HFFc6 (cell line): Measurements from ENCODE around the gene TACC2. TPM values are rescaled to one million over a fixed set of nuclear protein-coding genes. Genes with fewer than 3 reads are reported as not detected.
A peak's percentile ranks its signal among the peaks of the same experiment; 100 is the strongest.
"Not testable (repeated sequence)": the region's sequence is repeated elsewhere in the genome, so short reads cannot be mapped to it uniquely, and the experiment has no call there.

Source experiments
- DNase-seq: peaks from one replicate; pipeline ENCODE4 v3.0.0-alpha.2; 2018
- H3K27ac Mint-ChIP-seq: 2 replicates; pipeline ENCODE4 v1.8.0; 2020; ENCODE audit warnings: mild to moderate bottlenecking, mixed read lengths
- H3K27me3 Mint-ChIP-seq: 2 replicates; pipeline ENCODE4 v1.8.0; 2021; ENCODE audit warnings: mild to moderate bottlenecking, moderate library complexity, mixed read lengths; ENCODE audit not compliant: insufficient read depth
- H3K36me3 Mint-ChIP-seq: 2 replicates; pipeline ENCODE4 v1.8.0; 2021; ENCODE audit warnings: low read depth, mixed read lengths
- H3K4me1 Mint-ChIP-seq: 2 replicates; pipeline ENCODE4 v1.8.0; 2020; ENCODE audit warnings: low read depth, mixed read lengths
- H3K4me3 Mint-ChIP-seq: 2 replicates; pipeline ENCODE4 v1.8.0; 2020; ENCODE audit warnings: mild to moderate bottlenecking, moderate library complexity, mixed read lengths
- H3K9me3 Mint-ChIP-seq: 2 replicates; pipeline ENCODE4 v1.8.0; 2020; ENCODE audit warnings: mild to moderate bottlenecking, mixed read lengths
- CTCF ChIP-seq: fragments of 200-600 bp; sonication (generic); IDR thresholded peaks from 2 replicates; pipeline ENCODE4 v1.5.0; 2021; ENCODE audit warnings: antibody characterized with exemption, mild to moderate bottlenecking
- total RNA-seq, 6 experiments: library from RNA; stranded (reverse); fragmentation: NEBNext Ultra II Directional; extraction: Animal tissue kit (Norgen Biotek cat#: 25700); gene quantifications; 2 replicates in 1 of 6; 3 replicates in 5 of 6; pipeline ENCODE4 v1.2.3, GENCODE V29; 2021

Gene TACC2
- total RNA-seq, 6 experiments from 2014 or later = 15.9 to 19.5 (median 17.5) TPM

GRCh38 chr10:122021379-122021778 lies 32.4 kb downstream of the TACC2 start:
- Mint-ChIP-seq H3K4me3 (peak overlapping the region; percentile 82), H3K36me3 (no peaks in the 10 kb centered on the region), H3K9me3 (no peaks in the 10 kb centered on the region), H3K27me3 (peaks cover 40% of the 10 kb centered on the region), H3K4me1 (peaks cover 22% of the 10 kb centered on the region), H3K27ac (no peak overlapping the region)
- no peak for DNase-seq
- no peak for TF ChIP-seq CTCF

- DNase-seq = no peak
- no peaks in the 10 kb centered on the region for H3K36me3 Mint-ChIP-seq
- peaks cover 22% of the 10 kb centered on the region for H3K4me1 Mint-ChIP-seq
- H3K9me3 Mint-ChIP-seq = no peaks in the 10 kb centered on the region
- H3K4me3 Mint-ChIP-seq = peak overlapping the region; percentile 82
- peaks cover 37% of the 10 kb centered on the region for H3K27me3 Mint-ChIP-seq
- H3K27ac Mint-ChIP-seq = no peak overlapping the region
- TF ChIP-seq CTCF = no peak
These were observed 32.9 kb downstream of the TACC2 start for GRCh38 chr10:122021828-122022227.

GRCh38 chr10:122022276-122022675 lies 33.3 kb downstream of the TACC2 start:
- no peaks in the 10 kb centered on the region for H3K36me3 Mint-ChIP-seq
- H3K27ac Mint-ChIP-seq = no peak overlapping the region
- peaks cover 22% of the 10 kb centered on the region for H3K4me1 Mint-ChIP-seq
- peaks cover 33% of the 10 kb centered on the region for H3K27me3 Mint-ChIP-seq
- TF ChIP-seq CTCF = no peak
- no peaks in the 10 kb centered on the region for H3K9me3 Mint-ChIP-seq
- no peak overlapping the region for H3K4me3 Mint-ChIP-seq
- DNase-seq = no peak

GRCh38 chr10:122023257-122023656 lies 34.3 kb downstream of the TACC2 start:
- not testable (repeated sequence) for H3K9me3 Mint-ChIP-seq, DNase-seq, H3K36me3 Mint-ChIP-seq, H3K27ac Mint-ChIP-seq, H3K4me3 Mint-ChIP-seq
- peaks cover 29% of the 10 kb centered on the region for H3K27me3 Mint-ChIP-seq
- peaks cover 20% of the 10 kb centered on the region for H3K4me1 Mint-ChIP-seq

- Mint-ChIP-seq H3K4me3 (no peak overlapping the region), H3K27me3 (peaks cover 9% of the 10 kb centered on the region), H3K4me1 (peaks cover 7% of the 10 kb centered on the region), H3K9me3 (no peaks in the 10 kb centered on the region), H3K27ac (no peak overlapping the region), H3K36me3 (no peaks in the 10 kb centered on the region; the same call in 1 of the 2 replicates)
- no peak for DNase-seq
- TF ChIP-seq CTCF = no peak; the same call in 1 of the 2 replicates
These were observed 40.7 kb downstream of the TACC2 start for GRCh38 chr10:122029499-122030199.

GRCh38 chr10:122030200-122030552 lies 41.2 kb downstream of the TACC2 start:
- TF ChIP-seq CTCF = 0 out of 2 replicates have a peak, but pooled peaks have one; percentile 2
- peaks cover 7% of the 10 kb centered on the region for H3K4me1 Mint-ChIP-seq
- no peaks in the 10 kb centered on the region; the same call in 1 of the 2 replicates for H3K36me3 Mint-ChIP-seq

More at GRCh38 chr10:122030200-122030552, 41.2 kb downstream of the TACC2 start:
- Mint-ChIP-seq H3K27me3 (peaks cover 9% of the 10 kb centered on the region), H3K27ac (no peak overlapping the region), H3K9me3 (no peaks in the 10 kb centered on the region), H3K4me3 (no peak overlapping the region)
- DNase-seq = no peak
